ENCODE measurements around the gene UBN1. TPM values are rescaled to one million over a fixed set of nuclear protein-coding genes. Genes with fewer than 3 reads are reported as not detected.
A peak's percentile ranks its signal among the peaks of the same experiment; 100 is the strongest.

UBN1 gene
- total and polyA plus RNA-seq, 4 donors: 7.3 to 19.7 (median 14.2) TPM

DNA sequence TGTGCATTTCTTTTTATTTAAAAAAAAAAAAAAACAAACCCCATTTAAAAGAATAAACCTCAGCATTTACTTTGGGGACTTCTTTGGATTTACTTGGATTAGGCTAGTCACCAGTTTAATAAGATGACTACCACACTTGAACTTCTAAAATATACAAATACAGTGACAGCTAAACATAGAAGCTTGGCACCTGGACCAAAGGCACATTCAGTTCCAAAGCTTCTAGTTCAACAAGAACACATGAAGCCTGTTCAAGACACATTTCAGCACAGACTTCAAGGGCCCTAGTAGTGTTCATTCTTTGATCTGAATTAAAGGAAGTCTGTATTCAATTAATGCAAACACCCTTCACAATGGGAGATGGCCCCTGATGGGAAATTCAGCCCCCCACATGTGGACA is 33.2 kb upstream of the UBN1 start:
- TF ChIP-seq, protein P1, sequence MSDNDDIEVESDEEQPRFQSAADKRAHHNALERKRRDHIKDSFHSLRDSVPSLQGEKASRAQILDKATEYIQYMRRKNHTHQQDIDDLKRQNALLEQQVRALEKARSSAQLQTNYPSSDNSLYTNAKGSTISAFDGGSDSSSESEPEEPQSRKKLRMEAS (IDR thresholded peaks at IDR 0.05): no peak
- TF ChIP-seq GABPA (IDR thresholded peaks at IDR 0.05 in 1 of 2, conservative IDR thresholded peaks at IDR 0.05 in 1 of 2) (no peak), FOXA1 (IDR thresholded peaks at IDR 0.05) (no peak), ATF3 (IDR thresholded peaks at IDR 0.05) (no peak), FOXA2 (IDR thresholded peaks at IDR 0.05) (no peak), RXRA (IDR thresholded peaks at IDR 0.05) (no peak), EGR1 (IDR thresholded peaks at IDR 0.05; ENCODE audit: low read depth in 2 of 2) (no peak), CTCF (IDR thresholded peaks at IDR 0.05; ENCODE audit: low read depth, low read length, missing input control) (no peak), TAF1 (conservative IDR thresholded peaks at IDR 0.05) (no peak), ZBTB33 (IDR thresholded peaks at IDR 0.05) (no peak), YY1 (IDR thresholded peaks at IDR 0.05) (no peak), HNF4A (conservative IDR thresholded peaks at IDR 0.05) (no peak), SP1 (IDR thresholded peaks at IDR 0.05) (no peak), REST (IDR thresholded peaks at IDR 0.05) (no peak), HNF4G (IDR thresholded peaks at IDR 0.05) (no peak)
- H3K4me1 ChIP-seq (ENCODE audit: control insufficient read depth in 4 of 4, insufficient read depth in 4 of 4, low read length in 3 of 4): no peaks in the 10 kb centered on the region
- peaks cover 15 to 61% (median 32%) of the 10 kb centered on the region in 4 donors for H3K36me3 ChIP-seq (ENCODE audit: control insufficient read depth in 4 of 4, insufficient read depth in 3 of 4, low read depth in 1 of 4, low read length in 3 of 4)
- H3K4me3 ChIP-seq (ENCODE audit: low read depth in 1 of 3, low read length in 3 of 3): no peak overlapping the region
- no peak overlapping the region for H3K9ac ChIP-seq (ENCODE audit: low read depth in 1 of 2, low read length in 2 of 2)
- no peaks in the 10 kb centered on the region for H3K27me3 ChIP-seq (ENCODE audit: control insufficient read depth in 4 of 4, insufficient read depth in 4 of 4, low read length in 3 of 4)
- H3K27ac ChIP-seq (ENCODE audit: low read depth in 1 of 2, low read length in 2 of 2): no peak overlapping the region
- H3K9me3 ChIP-seq (ENCODE audit: control insufficient read depth in 4 of 4, low read length in 3 of 4): no peaks in the 10 kb centered on the region
- no peak for DNase-seq (ENCODE audit: low spot score)

- DNase-seq (ENCODE audit: low spot score): no peak
- TF ChIP-seq RAD21 (IDR thresholded peaks at IDR 0.05) (peak in 1 of 2 donors; percentile 34), CTCF (IDR thresholded peaks at IDR 0.05; ENCODE audit: low read depth, low read length, missing input control) (no peak)
- peaks cover 15 to 60% (median 32%) of the 10 kb centered on the region in 4 donors for H3K36me3 ChIP-seq (ENCODE audit: control insufficient read depth in 4 of 4, insufficient read depth in 3 of 4, low read depth in 1 of 4, low read length in 3 of 4)
- no peaks in the 10 kb centered on the region for H3K4me1 ChIP-seq (ENCODE audit: control insufficient read depth in 4 of 4, insufficient read depth in 4 of 4, low read length in 3 of 4)
- 73% methylated on average over 16 of the region's 16 CpGs for WGBS
- no peaks in the 10 kb centered on the region for H3K9me3 ChIP-seq (ENCODE audit: control insufficient read depth in 4 of 4, low read length in 3 of 4)
- H3K4me3 ChIP-seq (ENCODE audit: low read depth in 1 of 3, low read length in 3 of 3): no peak overlapping the region
- no peaks in the 10 kb centered on the region for H3K27me3 ChIP-seq (ENCODE audit: control insufficient read depth in 4 of 4, insufficient read depth in 4 of 4, low read length in 3 of 4)
- H3K9ac ChIP-seq (ENCODE audit: low read depth in 1 of 2, low read length in 2 of 2): no peak overlapping the region
- H3K27ac ChIP-seq (ENCODE audit: low read depth in 1 of 2, low read length in 2 of 2): no peak overlapping the region
Observed at GRCh38 chr16:4814542-4815173, 32.6 kb upstream of the UBN1 start.

All from liver (tissue), 9 donors.